ENCODE data around the gene LIFR.

DNA sequence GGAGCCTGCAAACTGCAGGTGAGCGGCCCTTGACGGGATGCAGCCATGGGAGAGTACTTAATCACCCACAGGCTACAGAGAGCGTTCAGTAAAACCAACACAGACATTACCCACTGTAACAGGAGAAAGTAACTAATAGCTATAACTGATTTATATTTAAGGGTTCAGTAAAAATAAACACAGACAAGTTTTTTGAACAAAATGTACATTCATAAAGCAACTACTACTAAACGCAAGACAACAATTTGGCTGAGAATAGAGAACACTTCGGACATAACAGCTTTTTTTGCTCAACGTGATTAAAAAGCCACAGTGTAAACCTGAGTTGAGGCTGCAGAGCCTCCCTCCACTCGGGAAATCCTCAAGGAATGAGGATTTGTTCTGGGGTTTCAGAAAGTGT, 61.7 kb downstream of the LIFR start:
- TF ChIP-seq POLR2A (IDR thresholded peaks at IDR 0.05; ENCODE audit: low read length): no peak
- no peak for TF ChIP-seq GATA1 (IDR thresholded peaks at IDR 0.05; ENCODE audit: low read depth, low read length)

All from erythroblast (primary cell).